Muscle of arm (tissue), 12 donors: Measurements from ENCODE around the gene YPEL3. TPM values are rescaled to one million over a fixed set of nuclear protein-coding genes. Genes with fewer than 3 reads are reported as not detected.

Experiments used
- DNase-seq: peaks from one replicate; pipeline ENCODE4 v3.0.0-alpha.2; 2013
- polyA plus RNA-seq, 12 donors: library from polyadenylated mRNA; unstranded; fragments of 120-200 nt; gene quantifications; one replicate each; pipeline ENCODE4 v1.2.1, GENCODE V29; 2013; ENCODE audit not compliant: insufficient read length in 12 of 12

The YPEL3 gene
- polyA plus RNA-seq, 12 donors, result 21.9 to 98.3 (median 27.6) TPM; not detected in 1

DNA sequence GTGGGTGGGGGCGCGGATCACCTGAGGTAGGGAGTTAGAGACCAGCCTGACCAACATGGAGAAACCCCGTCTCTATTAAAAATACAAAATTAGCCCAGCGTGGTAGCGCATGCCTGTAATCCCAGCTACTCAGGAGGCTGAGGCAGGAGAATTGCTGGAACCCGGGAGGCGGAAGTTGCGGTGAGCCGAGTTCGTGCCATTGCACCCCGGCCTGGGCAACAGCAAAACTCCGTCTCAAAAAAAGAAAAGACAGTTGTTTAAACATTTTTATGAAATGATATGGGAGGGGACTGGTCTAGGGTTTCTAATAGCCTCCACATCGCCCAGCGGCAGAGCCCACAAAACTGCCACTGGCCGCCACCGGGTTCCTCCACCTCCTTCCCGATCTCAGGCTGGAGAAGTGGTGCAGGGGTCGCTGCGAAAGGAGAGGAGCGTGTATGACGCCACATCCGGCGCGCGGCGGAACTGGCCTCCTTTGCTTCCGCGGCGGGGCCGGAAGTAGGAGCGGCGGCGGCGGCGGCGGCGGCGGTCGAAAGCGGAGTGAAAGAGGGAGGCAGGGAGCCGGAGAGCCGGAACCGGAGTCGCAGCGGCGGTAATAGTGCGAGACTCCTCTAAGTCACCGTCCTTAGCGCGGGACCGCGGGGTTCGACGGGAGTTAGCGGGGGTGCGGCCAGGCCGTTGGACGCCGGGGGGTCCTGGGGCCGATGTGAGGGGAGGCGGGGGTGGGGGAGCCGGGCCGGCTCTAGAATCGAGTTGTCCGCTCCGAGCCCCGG is 20.3 kb downstream of the YPEL3 start, which contains the start of gene PPP4C:
Gene PPP4C (plus strand): TSS at position 492 of the 773 bp plus-strand sequence. CDS start 384 bp downstream, outside the sequence.
- peak; percentile 91 for DNase-seq

DNA sequence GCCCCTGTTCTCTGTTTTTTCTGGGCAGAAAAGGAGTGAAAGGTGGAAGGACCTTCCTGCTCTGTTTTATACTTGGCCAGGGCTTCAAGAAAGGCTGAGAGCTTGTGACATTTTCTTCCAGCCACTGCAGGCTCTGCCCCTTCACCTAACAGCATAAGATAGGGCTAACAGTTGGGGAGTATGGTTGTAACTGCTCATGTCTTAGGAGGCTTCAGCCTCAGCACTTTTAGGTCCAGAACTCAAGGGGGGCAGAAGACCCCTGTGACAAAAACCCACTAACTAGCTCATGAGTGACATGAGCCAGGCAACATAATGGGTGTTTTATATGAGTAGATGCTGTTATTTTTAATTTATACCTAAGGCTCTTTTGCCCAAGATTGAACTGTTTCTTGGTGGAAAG is 25.5 kb downstream of the YPEL3 start:
- no peak for DNase-seq

DNA sequence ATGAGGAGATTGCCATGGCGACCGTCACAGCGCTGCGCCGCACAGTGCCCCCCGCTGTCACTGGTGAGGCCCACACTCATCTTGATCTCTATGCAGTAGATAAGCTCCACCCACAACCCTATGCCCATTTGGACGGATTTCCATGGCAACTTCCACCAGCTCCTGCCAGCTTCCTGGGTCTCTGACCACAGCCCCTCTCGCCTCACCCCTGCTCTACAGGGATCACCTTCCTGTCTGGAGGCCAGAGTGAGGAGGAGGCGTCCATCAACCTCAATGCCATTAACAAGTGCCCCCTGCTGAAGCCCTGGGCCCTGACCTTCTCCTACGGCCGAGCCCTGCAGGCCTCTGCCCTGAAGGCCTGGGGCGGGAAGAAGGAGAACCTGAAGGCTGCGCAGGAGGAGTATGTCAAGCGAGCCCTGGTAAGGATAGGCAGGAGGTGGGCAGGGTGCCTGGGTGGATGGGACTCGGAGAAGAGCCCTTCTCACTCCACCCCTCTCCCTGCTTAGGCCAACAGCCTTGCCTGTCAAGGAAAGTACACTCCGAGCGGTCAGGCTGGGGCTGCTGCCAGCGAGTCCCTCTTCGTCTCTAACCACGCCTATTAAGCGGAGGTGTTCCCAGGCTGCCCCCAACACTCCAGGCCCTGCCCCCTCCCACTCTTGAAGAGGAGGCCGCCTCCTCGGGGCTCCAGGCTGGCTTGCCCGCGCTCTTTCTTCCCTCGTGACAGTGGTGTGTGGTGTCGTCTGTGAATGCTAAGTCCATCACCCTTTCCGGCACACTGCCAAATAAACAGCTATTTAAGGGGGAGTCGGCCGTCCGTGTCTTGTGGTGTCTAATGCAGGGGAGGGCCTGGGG is 26.2 kb downstream of the YPEL3 start:
- no peak for DNase-seq

DNA sequence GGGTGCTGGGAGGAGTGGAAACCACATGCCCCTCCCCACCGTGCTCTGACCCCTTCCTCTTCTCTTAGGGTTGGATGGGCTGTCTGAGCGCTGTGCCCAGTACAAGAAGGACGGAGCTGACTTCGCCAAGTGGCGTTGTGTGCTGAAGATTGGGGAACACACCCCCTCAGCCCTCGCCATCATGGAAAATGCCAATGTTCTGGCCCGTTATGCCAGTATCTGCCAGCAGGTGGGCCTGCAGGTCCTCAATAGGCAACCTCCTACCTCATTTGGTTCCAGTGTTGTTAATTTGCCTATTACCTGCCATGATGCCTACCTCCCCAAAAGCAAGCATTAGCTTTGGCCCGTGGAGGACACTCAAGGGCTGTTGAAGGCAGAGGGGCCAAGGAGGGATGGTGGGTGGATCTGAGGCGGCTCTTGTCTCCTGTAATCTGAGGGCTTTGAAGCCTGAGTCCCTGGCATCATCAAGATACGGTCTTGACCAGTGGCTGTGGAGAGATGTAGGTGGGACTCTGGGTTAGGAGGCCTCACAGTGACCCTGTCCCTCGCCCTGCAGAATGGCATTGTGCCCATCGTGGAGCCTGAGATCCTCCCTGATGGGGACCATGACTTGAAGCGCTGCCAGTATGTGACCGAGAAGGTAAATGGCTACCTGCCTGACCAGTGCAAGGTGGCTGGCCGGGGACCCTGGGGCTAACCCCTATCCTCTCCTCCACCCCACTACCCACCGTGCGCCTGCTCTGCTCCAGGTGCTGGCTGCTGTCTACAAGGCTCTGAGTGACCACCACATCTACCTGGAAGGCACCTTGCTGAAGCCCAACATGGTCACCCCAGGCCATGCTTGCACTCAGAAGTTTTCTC is 27.0 kb downstream of the YPEL3 start:
- DNase-seq, result no peak

DNA sequence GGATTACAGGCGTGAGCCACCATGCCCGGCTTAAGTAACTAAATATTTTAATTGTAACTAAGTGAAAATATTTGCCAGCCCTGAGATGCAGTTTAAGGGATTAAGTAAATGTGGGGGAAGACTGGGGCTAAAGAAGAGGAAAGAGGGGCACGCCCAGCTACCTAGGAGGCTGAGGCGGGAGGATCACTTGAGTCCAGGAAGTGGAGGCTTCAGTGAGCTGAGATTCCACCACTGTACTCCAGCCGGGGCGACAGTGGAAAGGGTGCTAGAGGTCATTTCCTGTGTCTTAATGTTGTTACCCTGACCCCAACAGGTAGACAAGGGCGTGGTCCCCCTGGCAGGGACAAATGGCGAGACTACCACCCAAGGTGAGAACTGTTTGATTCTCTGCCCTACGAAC is 27.7 kb downstream of the YPEL3 start:
- no peak for DNase-seq

DNA sequence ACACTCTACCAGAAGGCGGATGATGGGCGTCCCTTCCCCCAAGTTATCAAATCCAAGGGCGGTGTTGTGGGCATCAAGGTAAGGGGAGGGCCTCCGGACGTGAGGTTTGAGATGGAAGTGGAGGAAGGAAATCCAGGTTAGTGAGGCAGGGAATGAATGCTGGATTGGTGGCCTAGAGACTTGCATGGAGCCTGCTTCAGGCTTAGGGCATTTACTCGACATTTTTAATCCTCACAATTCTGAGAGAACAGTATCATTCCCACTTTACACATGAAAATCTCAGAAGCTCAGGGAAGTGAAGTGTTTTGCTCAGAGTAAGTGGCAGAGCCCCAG is 28.5 kb downstream of the YPEL3 start:
- DNase-seq, result no peak

DNA sequence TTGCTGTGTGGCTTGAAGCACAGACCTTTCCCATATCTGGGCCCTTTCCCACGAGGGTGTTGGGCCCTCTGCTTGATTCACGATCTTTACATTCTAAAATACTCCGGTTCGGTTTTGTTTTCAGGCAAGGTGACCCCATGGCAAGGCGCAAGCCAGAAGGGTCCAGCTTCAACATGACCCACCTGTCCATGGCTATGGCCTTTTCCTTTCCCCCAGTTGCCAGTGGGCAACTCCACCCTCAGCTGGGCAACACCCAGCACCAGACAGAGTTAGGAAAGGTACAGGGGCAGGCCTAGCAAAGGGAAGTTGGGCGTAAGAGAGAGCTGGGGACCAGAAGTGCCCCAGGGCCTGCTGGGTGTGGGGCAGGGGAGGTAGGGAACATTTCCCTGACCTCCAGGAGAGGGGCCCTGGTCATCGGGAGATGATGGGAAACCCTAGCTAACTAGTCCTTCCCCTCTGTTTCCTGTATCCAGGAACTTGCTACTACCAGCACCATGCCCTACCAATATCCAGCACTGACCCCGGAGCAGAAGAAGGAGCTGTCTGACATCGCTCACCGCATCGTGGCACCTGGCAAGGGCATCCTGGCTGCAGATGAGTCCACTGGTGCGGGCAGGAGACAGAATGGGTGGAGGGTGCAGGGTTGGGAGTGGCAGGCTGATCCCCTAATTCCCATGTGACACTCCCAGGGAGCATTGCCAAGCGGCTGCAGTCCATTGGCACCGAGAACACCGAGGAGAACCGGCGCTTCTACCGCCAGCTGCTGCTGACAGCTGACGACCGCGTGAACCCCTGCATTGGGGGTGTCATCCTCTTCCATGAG is 29.0 kb downstream of the YPEL3 start:
- DNase-seq, result no peak

DNA sequence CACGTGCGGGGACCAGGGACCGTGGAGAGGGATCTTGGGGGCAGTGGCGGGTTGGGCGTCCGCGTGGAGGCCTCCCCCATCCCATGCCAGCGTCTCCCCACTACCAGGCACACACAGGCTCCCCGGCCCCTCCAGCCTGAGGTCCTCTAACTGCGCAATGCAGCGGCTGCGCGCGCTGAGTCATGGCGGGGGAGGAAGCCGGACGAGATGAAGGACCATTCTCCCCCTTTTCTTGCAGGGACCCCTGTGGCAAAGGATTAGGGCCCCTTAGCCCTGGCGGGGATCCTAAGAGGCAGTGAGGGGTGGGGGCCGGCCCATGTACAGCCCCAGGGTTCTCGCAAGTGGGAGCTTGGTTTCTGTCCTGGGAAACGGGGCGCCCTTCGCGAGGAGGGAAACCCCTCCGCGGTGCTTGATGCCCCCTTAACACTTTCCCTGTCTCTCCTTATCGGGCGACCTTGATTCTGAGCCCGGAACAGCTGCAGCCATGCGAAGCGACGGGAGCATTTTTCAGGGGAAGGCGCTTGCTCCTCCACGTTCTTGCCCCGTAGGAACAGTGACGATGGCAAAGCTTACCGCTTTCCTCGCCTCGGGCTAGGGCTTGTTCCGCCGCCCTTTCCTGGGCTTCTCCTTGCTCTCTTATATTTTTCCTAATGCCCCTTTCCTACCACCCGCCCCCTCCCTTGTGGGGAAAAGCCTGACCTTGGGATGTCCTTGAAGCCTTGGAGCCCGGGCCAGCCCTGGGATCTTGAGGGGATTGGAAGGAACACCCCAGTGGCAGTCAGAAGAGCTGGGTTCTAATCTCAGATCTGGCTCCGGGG is 29.9 kb downstream of the YPEL3 start:
- no peak for DNase-seq

DNA sequence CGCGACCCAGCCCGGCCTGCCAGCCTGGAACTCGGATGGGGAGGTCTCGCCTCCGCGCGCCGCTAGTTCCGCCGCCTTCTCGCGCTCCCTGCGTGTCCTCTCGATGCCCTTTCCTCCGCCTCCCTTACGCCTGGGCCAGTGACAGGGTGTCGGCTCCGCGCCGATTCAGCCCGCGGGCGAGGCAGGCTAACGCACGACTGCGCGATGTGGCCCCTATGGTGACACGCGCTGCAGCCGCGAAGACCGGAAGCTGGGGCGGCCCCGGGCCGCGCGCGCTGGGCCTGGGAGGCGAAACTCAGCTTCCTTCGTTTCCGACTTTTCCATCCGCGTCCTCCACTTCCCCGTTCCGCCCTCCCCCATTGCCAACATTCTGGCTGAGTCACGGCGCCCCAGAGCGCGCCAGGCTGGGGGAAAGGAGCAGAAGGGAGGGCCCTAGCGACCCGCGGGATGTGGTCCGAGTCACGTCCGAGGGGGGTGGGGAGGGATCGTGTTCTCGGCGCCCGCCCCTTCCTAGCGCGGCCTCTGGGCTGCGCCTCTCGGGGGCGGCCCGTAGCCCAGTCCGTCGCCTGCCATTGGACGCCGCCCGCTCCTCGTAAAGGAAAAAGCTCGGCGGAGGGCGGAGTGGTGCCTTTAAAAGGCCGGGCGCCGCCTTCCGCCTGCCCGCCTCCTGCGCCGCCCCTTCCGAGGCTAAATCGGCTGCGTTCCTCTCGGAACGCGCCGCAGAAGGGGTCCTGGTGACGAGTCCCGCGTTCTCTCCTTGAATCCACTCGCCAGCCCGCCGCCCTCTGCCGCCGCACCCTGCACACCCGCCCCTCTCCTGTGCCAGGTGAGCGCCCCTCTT is 30.7 kb downstream of the YPEL3 start, which contains the start of gene ALDOA:
Gene ALDOA (plus strand): TSS at position 659 of the 841 bp plus-strand sequence. CDS start 1,138 bp downstream, outside the sequence.
- peak; percentile 99 for DNase-seq

DNA sequence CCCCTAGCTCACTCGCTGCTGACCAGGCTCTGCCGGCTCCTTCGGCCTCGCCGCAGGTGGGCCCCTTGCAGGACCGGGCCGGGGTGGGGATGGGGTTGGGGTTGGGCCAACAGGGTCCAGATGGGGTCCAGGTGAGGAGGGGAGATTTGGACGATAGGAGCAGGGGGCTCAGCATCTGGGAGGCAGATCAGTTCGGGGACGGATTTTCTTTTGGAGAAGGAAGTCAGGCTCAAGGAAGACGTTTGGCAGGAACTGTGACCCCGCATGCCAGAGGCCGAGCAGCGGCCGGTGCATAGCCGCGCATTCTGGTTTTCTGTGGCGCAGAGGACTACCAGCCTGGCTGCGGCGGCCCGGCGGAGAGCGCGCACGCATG is 31.3 kb downstream of the YPEL3 start:
- DNase-seq, result no peak

DNA sequence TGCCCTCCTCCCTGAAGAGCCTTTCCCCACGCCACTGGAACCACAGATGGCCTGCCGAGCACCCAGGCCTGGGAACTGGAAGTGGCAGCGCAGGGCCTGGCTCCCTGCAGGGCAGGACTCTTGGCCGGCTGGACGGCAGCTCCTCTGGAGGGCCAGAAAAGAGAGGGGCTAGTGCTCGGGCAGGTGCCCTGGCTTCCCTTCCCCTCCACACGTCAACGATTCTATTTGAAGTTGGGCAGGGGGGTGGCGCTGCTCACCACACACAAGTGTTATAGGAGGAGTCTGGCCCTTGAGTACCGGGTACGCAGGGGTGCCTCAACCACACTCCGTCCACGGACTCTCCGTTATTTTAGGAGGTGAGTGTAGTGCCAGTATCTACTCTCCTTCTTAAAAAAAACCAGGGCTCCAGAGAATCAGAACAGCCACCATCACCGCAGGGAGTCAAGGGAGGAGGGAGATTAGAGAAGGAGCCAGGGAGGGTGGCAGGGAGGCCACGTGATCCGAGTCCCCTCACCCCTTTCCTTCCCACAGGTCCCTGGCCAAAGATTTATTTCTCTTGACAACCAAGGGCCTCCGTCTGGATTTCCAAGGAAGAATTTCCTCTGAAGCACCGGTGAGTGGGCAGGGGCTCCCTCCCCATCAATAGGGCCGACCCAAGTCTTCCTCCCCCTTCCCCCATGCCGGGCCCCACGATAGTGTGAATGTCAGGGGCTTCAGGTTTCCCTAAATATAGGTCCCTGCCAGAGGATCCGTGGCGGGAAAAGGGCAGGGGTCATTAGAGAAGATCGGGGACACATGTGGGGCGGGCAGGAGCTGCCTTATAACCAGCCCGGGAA is 31.9 kb downstream of the YPEL3 start:
- DNase-seq, result peak; percentile 59

DNA sequence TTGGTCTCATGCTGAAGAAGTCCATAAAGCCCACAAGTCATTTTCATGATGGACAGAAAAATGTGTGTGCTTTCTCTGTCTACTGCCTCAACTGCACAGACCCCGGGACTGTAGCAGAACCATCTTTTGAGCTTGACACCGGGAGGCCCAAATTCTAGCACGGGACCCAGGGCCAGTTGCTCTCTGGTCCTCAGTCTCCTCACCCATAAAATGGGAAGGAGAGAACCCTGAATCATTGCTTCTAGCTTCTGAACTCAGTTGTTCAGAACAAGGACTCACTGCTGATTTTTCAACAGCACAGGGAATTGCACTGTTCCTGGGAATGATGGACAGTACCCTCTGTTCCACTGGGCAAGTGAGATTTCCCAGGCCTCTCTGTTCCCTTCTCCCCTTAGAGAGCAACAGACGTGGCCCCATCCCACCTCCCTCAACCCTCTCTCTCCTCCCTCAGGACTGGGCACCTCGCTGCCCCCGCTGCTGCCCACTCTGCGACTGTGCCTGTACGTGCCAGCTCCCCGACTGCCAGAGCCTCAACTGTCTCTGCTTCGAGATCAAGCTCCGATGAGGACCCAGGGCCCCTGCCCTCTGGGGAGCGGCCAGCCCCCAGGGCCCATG is 32.6 kb downstream of the YPEL3 start:
- no peak for DNase-seq

DNA sequence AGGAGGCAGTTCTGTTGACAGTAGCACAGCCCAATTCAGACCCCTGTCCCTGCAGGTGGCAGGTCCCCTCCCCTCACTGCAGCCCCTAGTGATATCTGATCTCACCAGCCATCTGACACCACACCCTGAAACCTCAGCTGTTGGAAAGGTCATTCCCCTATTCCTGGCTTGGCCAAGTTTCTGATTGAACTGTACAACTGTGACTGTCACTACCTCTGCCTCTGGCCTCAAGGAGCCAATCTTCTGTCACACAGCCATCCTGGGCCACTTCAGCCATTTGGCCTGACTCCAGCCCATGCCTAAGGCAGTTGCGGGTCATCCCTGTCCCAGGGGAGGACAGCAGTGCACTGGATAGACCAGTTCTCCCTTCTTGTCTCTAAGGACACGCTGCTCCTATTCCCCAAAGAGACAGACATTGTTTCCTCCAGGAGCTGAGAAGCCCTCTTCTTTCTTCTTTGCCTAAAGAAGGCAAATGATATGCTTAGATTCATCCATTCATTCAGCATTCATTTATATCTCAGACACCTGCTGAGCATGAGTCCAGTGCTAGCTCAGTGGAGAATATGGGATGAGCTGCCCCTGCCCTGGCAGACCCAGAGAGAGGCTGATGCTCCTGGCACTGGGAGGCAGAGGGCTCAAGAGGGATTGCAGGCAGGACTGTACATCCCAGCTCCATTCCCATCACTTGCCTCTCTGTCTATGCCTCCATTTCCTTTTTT is 35.0 kb downstream of the YPEL3 start:
- peak; percentile 50 for DNase-seq

DNA sequence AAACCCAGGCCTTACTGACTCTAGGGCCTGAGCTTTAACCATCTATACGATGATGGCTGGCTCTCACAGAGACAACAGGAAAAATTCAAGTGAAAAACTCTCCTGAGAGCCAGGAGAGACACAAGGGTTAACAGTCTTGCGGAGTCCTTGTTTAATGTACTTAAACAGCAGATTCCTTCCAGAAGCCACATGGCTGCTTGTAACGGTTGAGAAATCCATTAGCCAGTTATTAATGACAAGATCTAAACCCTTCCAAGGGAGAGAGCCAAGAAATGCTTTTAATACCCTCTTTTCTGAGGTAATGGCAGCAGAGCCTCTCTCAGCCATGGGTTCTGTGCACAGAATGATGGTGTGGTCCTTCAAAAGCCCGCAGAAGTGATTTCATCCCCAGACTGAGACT is 35.7 kb downstream of the YPEL3 start:
- DNase-seq, result no peak

DNA sequence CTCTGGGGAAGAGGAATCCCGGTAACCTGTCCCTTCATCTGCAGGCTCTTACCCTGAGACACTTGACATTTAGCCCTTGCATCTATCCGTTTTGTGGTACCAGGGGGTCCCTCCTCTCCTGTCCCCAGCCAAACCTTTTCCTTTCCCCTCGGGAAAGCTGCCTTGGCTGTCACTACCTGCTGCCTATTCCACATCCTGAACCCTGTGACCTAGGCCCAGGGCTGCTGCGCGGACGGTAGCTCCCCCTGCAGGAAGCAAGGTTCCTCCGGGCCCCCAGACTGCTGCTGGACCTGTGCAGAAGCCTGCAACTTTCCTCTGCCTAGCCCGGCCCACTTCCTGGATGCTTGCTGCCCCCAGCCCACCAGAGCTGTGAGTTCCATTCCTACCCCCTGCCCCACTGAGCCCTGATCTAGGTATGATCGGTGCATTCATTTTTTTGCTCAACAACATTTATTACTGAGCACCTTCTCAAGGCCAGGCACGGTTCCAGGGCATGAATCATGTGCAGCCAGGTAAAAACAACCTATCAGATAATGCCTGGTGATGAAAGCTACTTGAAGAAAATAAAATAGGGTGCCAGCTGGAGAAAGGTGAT is 41.0 kb downstream of the YPEL3 start:
- DNase-seq, result no peak

DNA sequence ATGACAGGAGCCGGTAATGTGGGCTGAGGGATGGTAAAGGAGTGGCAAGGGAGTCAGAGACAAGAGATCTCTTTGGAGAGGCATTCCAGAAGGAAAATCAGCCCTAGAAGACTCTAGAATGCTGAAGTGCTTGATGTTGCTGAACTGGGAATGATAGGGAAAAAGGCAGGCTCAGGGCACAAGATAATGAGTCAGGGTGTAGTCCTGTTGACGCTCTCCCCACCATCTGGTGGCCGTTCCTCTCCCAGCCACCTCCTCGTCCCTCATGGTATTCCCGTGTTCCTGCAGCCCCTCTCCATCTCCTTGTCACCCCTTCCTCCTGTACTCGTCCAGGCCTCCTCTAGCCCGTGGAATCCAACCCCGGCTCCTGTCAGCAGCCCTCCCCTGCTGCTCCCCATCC is 41.6 kb downstream of the YPEL3 start:
- DNase-seq, result no peak
